Fibroblast of villous mesenchyme (primary cell): Measurements from ENCODE around the gene VPS9D1. TPM values are rescaled to one million over a fixed set of nuclear protein-coding genes. Genes with fewer than 3 reads are reported as not detected.

ENCODE experiments used
- DNase-seq: peaks from one replicate; pipeline ENCODE4 v3.0.0-alpha.2; 2010; ENCODE audit warnings: low read depth
- H3K4me3 ChIP-seq: 2 replicates; pipeline ENCODE4 v1.5.1; 2011; ENCODE audit warnings: low read depth, mild to moderate bottlenecking, low read length
- total RNA-seq: library from RNA; depleted of rRNA; stranded (reverse); fragments of >200 nt; gene quantifications from 2 replicates; pipeline ENCODE4 v1.2.3, GENCODE V29; 2012
- TF ChIP-seq, protein P1 (sequence below): IDR thresholded peaks from 2 replicates; pipeline ENCODE4 v1.5.1; 2012; ENCODE audit warnings: low read depth, mild to moderate bottlenecking, low read length; ENCODE audit not compliant: insufficient read depth

The VPS9D1 gene
- total RNA-seq, 1 donor = 9.9 TPM

- H3K4me3 ChIP-seq = no peak overlapping the region
- DNase-seq = no peak
- TF ChIP-seq, protein P1, sequence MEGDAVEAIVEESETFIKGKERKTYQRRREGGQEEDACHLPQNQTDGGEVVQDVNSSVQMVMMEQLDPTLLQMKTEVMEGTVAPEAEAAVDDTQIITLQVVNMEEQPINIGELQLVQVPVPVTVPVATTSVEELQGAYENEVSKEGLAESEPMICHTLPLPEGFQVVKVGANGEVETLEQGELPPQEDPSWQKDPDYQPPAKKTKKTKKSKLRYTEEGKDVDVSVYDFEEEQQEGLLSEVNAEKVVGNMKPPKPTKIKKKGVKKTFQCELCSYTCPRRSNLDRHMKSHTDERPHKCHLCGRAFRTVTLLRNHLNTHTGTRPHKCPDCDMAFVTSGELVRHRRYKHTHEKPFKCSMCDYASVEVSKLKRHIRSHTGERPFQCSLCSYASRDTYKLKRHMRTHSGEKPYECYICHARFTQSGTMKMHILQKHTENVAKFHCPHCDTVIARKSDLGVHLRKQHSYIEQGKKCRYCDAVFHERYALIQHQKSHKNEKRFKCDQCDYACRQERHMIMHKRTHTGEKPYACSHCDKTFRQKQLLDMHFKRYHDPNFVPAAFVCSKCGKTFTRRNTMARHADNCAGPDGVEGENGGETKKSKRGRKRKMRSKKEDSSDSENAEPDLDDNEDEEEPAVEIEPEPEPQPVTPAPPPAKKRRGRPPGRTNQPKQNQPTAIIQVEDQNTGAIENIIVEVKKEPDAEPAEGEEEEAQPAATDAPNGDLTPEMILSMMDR = no peak
Measured at GRCh38 chr16:89739383-89739782, 18.7 kb upstream of the VPS9D1 start.

DNA sequence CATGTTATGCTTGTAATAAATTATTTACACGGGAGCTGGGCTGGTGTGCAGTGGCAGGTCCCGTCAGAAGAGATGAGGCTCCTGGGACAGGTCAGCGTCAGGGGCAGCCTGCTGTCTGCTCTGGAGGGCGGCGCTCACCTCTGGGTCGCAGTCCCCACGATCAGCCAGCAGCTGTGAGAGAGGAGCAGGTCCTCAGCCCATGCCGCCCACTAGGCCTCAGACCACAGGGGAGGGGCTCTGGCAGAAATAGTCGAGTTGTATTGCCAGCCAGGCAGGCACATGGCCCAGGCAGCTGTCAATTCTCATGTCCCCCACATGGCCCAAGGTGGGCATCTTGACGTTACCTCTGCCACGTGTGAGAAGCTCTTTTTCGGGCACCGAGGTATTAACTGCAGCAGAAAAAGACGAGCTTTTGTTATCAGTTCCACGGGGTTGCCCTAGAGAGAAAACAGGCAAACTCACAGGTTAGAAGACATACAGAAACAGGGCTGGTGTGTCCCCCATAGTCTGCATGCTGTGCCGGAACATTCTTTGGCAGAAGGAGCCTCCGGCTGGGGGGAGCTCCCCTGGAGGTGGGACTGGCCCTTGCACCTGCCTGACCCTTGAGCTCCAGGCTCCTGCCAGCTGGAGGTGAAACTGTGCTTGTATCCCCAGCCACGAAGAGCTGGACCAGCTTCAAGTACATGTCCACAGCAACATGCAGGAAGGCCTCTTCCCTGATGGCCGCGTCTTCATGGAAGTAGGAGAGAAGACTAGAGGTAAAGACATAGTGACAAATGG is 18.0 kb upstream of the VPS9D1 start:
- TF ChIP-seq, protein P1 = no peak
- no peak overlapping the region for H3K4me3 ChIP-seq
- DNase-seq = no peak

- no peak for DNase-seq
- no peak overlapping the region for H3K4me3 ChIP-seq
- TF ChIP-seq, protein P1 = no peak
Measured at GRCh38 chr16:89738072-89738377, 17.3 kb upstream of the VPS9D1 start.

DNA sequence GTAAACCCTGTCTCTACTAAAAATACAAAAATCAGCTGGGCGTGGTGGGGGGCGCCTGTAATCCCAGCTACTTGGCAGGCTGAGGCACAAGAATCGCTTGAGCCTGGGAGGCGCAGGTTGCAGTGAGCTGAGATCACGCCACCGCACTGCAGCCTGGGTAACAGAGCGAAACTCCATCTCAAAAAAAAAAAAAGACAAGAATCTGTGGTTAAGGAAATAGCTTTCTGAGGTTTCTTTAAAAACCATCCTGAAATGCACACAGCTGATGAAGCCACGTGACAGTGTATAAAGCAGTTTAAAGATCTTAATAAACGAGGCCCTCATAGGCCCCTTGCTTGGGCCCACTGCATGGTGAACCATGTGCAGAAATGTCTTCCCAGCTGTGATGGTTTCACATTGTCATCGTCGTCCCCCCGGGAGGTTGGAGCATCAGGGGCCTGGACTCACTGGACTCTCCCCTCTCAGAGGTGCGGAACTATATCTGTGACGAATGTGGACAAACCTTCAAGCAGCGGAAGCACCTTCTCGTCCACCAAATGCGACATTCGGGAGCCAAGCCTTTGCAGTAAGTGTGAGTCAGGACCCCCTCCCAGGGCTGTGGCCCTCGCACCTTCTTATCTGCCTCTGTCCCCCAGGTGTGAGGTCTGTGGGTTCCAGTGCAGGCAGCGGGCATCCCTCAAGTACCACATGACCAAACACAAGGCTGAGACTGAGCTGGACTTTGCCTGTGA is 16.8 kb upstream of the VPS9D1 start:
- DNase-seq = no peak
- TF ChIP-seq, protein P1 = no peak
- H3K4me3 ChIP-seq = no peak overlapping the region

GRCh38 chr16:89736554-89736953 is 15.9 kb upstream of the VPS9D1 start:
- H3K4me3 ChIP-seq = no peak overlapping the region
- DNase-seq = no peak
- TF ChIP-seq, protein P1 = no peak

- H3K4me3 ChIP-seq = no peak overlapping the region
- DNase-seq = no peak
- TF ChIP-seq, protein P1 = no peak
Measured at GRCh38 chr16:89733792-89734191, 13.1 kb upstream of the VPS9D1 start.

DNA sequence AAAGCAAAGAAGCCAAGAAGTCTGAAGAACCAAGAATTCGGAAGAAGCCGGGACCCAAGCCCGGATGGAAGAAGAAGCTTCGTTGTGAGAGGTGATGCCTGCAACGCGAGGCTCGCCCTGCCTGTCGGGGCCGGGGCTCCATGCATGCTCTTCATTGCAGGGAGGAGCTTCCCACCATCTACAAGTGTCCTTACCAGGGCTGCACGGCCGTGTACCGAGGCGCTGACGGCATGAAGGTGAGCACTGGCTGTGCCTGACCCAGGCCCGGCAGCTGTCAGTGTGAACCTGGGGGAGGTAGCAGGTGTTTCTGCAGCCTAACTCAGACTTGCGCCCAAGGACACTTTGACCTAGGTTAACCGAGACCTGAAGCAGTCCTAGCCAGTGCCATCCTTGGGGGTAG is 12.6 kb upstream of the VPS9D1 start:
- TF ChIP-seq, protein P1 = no peak

More for the DNA sequence above, 12.6 kb upstream of the VPS9D1 start:
- H3K4me3 ChIP-seq = no peak overlapping the region
- no peak for DNase-seq
